Measurements from ENCODE around the gene CSNK1G2. TPM values are rescaled to one million over a fixed set of nuclear protein-coding genes. Genes with fewer than 3 reads are reported as not detected.

CSNK1G2 gene
- total RNA-seq, 1 experiment from 2014 or later: 100.0 TPM

- Mint-ChIP-seq H3K9me3 (no peaks in the 10 kb centered on the region), H3K36me3 (ENCODE audit: insufficient read depth in 1 of 3, low read depth in 3 of 3) (peaks cover 8 to 62% (median 50%) of the 10 kb centered on the region in 3 experiments), H3K4me3 (no peak overlapping the region), H3K27ac (peak overlapping the region; percentile 24 to 93 (median 83); a peak in 4 of 7 replicates), H3K27me3 (ENCODE audit: low read depth) (no peaks in the 10 kb centered on the region), H3K4me1 (no peaks in the 10 kb centered on the region)
- Histone ChIP-seq H3K9ac (ENCODE audit: extremely low read depth, insufficient read length, low read length) (no peak overlapping the region), H3K4me1 (ENCODE audit: insufficient read depth, low read length) (no peaks in the 10 kb centered on the region), H3K79me2 (ENCODE audit: insufficient read depth, low read length) (no peaks in the 10 kb centered on the region; the same call in 1 of the 2 replicates), H3K79me1 (ENCODE audit: insufficient read depth, low read depth, low read length, poor library complexity, severe bottlenecking) (no peaks in the 10 kb centered on the region), H4K5ac (ENCODE audit: insufficient read length, low read depth, low read length) (no peak overlapping the region), H3K4me2 (ENCODE audit: insufficient read depth, insufficient read length, low read length) (no peak overlapping the region), H3K27ac (ENCODE audit: insufficient read length, low read depth, low read length) (no peak overlapping the region), H3K9me3 (ENCODE audit: control insufficient read depth, low read depth, low read length) (no peaks in the 10 kb centered on the region), H3K23me2 (ENCODE audit: insufficient read length, low read depth, low read length, poor library complexity, severe bottlenecking) (no peaks in the 10 kb centered on the region), H2BK12ac (ENCODE audit: insufficient read length, low read depth, low read length) (no peak overlapping the region), H3K27me3 (ENCODE audit: insufficient read depth, low read length) (no peaks in the 10 kb centered on the region), H4K91ac (ENCODE audit: insufficient read length, low read depth, low read length) (no peak overlapping the region), H2AK5ac (ENCODE audit: insufficient read length, low read length) (no peak overlapping the region), H3K23ac (ENCODE audit: insufficient read length, low read depth, low read length) (no peak overlapping the region), H2AFZ (ENCODE audit: low read length) (no peak overlapping the region), H3T11ph (ENCODE audit: low read length) (no peak overlapping the region), H3K14ac (ENCODE audit: insufficient read depth, low read length) (no peak overlapping the region), H3K4ac (ENCODE audit: low read depth, low read length) (no peak overlapping the region), H4K20me1 (ENCODE audit: control insufficient read depth, insufficient read depth, insufficient read length) (no peaks in the 10 kb centered on the region), H2BK15ac (ENCODE audit: low read depth, low read length) (no peak overlapping the region), H2BK5ac (ENCODE audit: insufficient read length, low read length) (no peak overlapping the region), H4K8ac (replicated peaks; ENCODE audit: insufficient read length, low read depth, low read length) (no peak overlapping the region), H2BK120ac (ENCODE audit: low read depth, low read length, poor library complexity, severe bottlenecking) (no peak overlapping the region), H3K18ac (ENCODE audit: insufficient read length, low read depth, low read length) (no peak overlapping the region), H3K56ac (ENCODE audit: insufficient read length, low read depth, low read length) (no peak overlapping the region), H2BK20ac (ENCODE audit: low read depth, low read length, poor library complexity, severe bottlenecking) (no peak overlapping the region)
- TF ChIP-seq CTCF (conservative IDR thresholded peaks at IDR 0.05): no peak
- DNase-seq: no peak
- WGBS (ENCODE audit: extremely low coverage, insufficient read length, low lambda C conversion rate): no CpG with 5 or more reads among the region's 17 CpGs
Observed at GRCh38 chr19:1917146-1917545, 23.8 kb upstream of the CSNK1G2 start.
